H9 (cell line): ENCODE results near the gene MECP2. TPM values are rescaled to one million over a fixed set of nuclear protein-coding genes. Genes with fewer than 3 reads are reported as not detected.

Experiments
- DNase-seq: peaks from one replicate; pipeline ENCODE4 v3.0.0-alpha.2; 2017
- H2AFZ ChIP-seq: one replicate; pipeline ENCODE4 v1.6.1; 2013; ENCODE audit warnings: mild to moderate bottlenecking, low read length, control low read depth, moderate library complexity
- H2AK5ac ChIP-seq: 2 replicates; pipeline ENCODE4 v1.6.1; 2013; ENCODE audit warnings: low read length, control low read depth, mixed read lengths; ENCODE audit not compliant: insufficient read length
- H2BK120ac ChIP-seq: one replicate; pipeline ENCODE4 v1.6.1; 2013; ENCODE audit warnings: low read depth, mild to moderate bottlenecking, low read length, control low read depth, inconsistent platforms; ENCODE audit not compliant: poor library complexity, severe bottlenecking
- H2BK12ac ChIP-seq: 2 replicates; pipeline ENCODE4 v1.6.1; 2013; ENCODE audit warnings: low read length, control low read depth, mixed read lengths, low read depth; ENCODE audit not compliant: insufficient read length
- H2BK15ac ChIP-seq: 2 replicates; pipeline ENCODE4 v1.6.1; 2013; ENCODE audit warnings: low read depth, low read length, control low read depth
- H2BK20ac ChIP-seq: one replicate; pipeline ENCODE4 v1.6.1; 2013; ENCODE audit warnings: low read depth, mild to moderate bottlenecking, low read length, control low read depth, inconsistent platforms; ENCODE audit not compliant: poor library complexity, severe bottlenecking
- H2BK5ac ChIP-seq: 2 replicates; pipeline ENCODE4 v1.6.1; 2013; ENCODE audit warnings: low read length, control low read depth, mixed read lengths; ENCODE audit not compliant: insufficient read length
- H3K14ac ChIP-seq: 2 replicates; pipeline ENCODE4 v1.6.1; 2013; ENCODE audit warnings: low read length, control low read depth; ENCODE audit not compliant: insufficient read depth
- H3K18ac ChIP-seq: 2 replicates; pipeline ENCODE4 v1.6.1; 2013; ENCODE audit warnings: low read depth, mild to moderate bottlenecking, mixed read lengths, low read length, control low read depth; ENCODE audit not compliant: insufficient read length
- H3K23ac ChIP-seq: 2 replicates; pipeline ENCODE4 v1.6.1; 2013; ENCODE audit warnings: low read length, control low read depth, mixed read lengths, low read depth; ENCODE audit not compliant: insufficient read length
- H3K23me2 ChIP-seq: 2 replicates; pipeline ENCODE4 v1.6.1; 2013; ENCODE audit warnings: low read depth, mild to moderate bottlenecking, mixed read lengths, low read length, control low read depth; ENCODE audit not compliant: insufficient read length, poor library complexity, severe bottlenecking
- H3K27ac ChIP-seq: 2 replicates; pipeline ENCODE4 v1.5.1; 2013; ENCODE audit warnings: low read length, control low read depth, mixed read lengths, low read depth; ENCODE audit not compliant: insufficient read length
- H3K27me3 ChIP-seq: 2 replicates; pipeline ENCODE4 v1.6.1; 2013; ENCODE audit warnings: low read length, control low read depth, inconsistent platforms; ENCODE audit not compliant: insufficient read depth
- H3K4ac ChIP-seq: 2 replicates; pipeline ENCODE4 v1.6.1; 2013; ENCODE audit warnings: low read depth, mild to moderate bottlenecking, control low read depth, inconsistent platforms, low read length, moderate library complexity
- H3K4me1 ChIP-seq: 2 replicates; pipeline ENCODE4 v1.6.1; 2013; ENCODE audit warnings: low read length, control low read depth, inconsistent platforms; ENCODE audit not compliant: insufficient read depth
- H3K4me2 ChIP-seq: 2 replicates; pipeline ENCODE4 v1.6.1; 2013; ENCODE audit warnings: low read length, control low read depth, mixed read lengths; ENCODE audit not compliant: insufficient read length, insufficient read depth
- H3K56ac ChIP-seq: 2 replicates; pipeline ENCODE4 v1.6.1; 2013; ENCODE audit warnings: low read depth, mild to moderate bottlenecking, mixed read lengths, low read length, control low read depth; ENCODE audit not compliant: insufficient read length
- H3K79me1 ChIP-seq: 2 replicates; pipeline ENCODE4 v1.6.1; 2013; ENCODE audit warnings: low read depth, mild to moderate bottlenecking, moderate library complexity, low read length, control low read depth, inconsistent platforms; ENCODE audit not compliant: insufficient read depth, poor library complexity, severe bottlenecking
- H3K79me2 ChIP-seq: 2 replicates; pipeline ENCODE4 v1.6.1; 2013; ENCODE audit warnings: low read length, control low read depth, inconsistent platforms; ENCODE audit not compliant: insufficient read depth
- H3K9ac ChIP-seq: 2 replicates; pipeline ENCODE4 v1.6.1; 2013; ENCODE audit warnings: low read length, control low read depth, mixed read lengths; ENCODE audit not compliant: insufficient read length; ENCODE audit errors: extremely low read depth
- H3K9me3 ChIP-seq: one replicate; pipeline ENCODE4 v1.6.1; 2013; ENCODE audit warnings: low read depth, low read length, inconsistent platforms; ENCODE audit not compliant: control insufficient read depth
- H3T11ph ChIP-seq: one replicate; pipeline ENCODE4 v1.6.1; 2013; ENCODE audit warnings: mild to moderate bottlenecking, low read length, control low read depth, inconsistent platforms
- H4K20me1 ChIP-seq: one replicate; pipeline ENCODE4 v1.6.1; 2013; ENCODE audit not compliant: control insufficient read depth, insufficient read length, insufficient read depth
- H4K5ac ChIP-seq: 2 replicates; pipeline ENCODE4 v1.6.1; 2013; ENCODE audit warnings: low read depth, mild to moderate bottlenecking, mixed read lengths, low read length, control low read depth; ENCODE audit not compliant: insufficient read length
- H4K8ac ChIP-seq: replicated peaks from 2 replicates; pipeline ENCODE4 v1.6.1; 2013; ENCODE audit warnings: low read length, control low read depth, mixed read lengths, low read depth; ENCODE audit not compliant: insufficient read length
- H4K91ac ChIP-seq: 2 replicates; pipeline ENCODE4 v1.6.1; 2013; ENCODE audit warnings: low read depth, mild to moderate bottlenecking, moderate library complexity, mixed read lengths, low read length, control low read depth; ENCODE audit not compliant: insufficient read length
- H3K27ac Mint-ChIP-seq, 3 experiments: 2 replicates in 2 of 3; 3 replicates in 1 of 3; pipeline ENCODE4 v1.8.0; 2020 to 2021; ENCODE audit warnings: mixed read lengths in 3 of 3, mild to moderate bottlenecking in 1 of 3, moderate library complexity in 1 of 3
- H3K27me3 Mint-ChIP-seq: 2 replicates; pipeline ENCODE4 v1.8.0; 2021; ENCODE audit warnings: low read depth, mild to moderate bottlenecking, moderate library complexity, mixed read lengths
- H3K36me3 Mint-ChIP-seq, 3 experiments: 2 replicates in 2 of 3; 3 replicates in 1 of 3; pipeline ENCODE4 v1.8.0; 2020 to 2021; ENCODE audit warnings: low read depth in 3 of 3, mixed read lengths in 3 of 3; ENCODE audit not compliant: insufficient read depth in 1 of 3
- H3K4me1 Mint-ChIP-seq, 2 experiments: 2 replicates each; pipeline ENCODE4 v1.8.0; 2020; ENCODE audit warnings: mixed read lengths in 2 of 2
- H3K4me3 Mint-ChIP-seq, 2 experiments: 2 replicates in 1 of 2; 3 replicates in 1 of 2; pipeline ENCODE4 v1.8.0; 2020 to 2021; ENCODE audit warnings: mild to moderate bottlenecking in 2 of 2, mixed read lengths in 2 of 2, moderate library complexity in 1 of 2
- H3K9me3 Mint-ChIP-seq, 2 experiments: 2 replicates in 1 of 2; 3 replicates in 1 of 2; pipeline ENCODE4 v1.8.0; 2020; ENCODE audit warnings: mild to moderate bottlenecking in 2 of 2, mixed read lengths in 2 of 2, moderate library complexity in 1 of 2
- CTCF ChIP-seq: fragments of 200-600 bp; sonication (generic); conservative IDR thresholded peaks from 3 replicates; pipeline ENCODE4 v1.8.0; 2021; ENCODE audit warnings: antibody characterized with exemption, mild to moderate bottlenecking
- WGBS: extraction: QIAGEN DNeasy Blood & Tissue Kit; methylation state at CpG from one replicate; pipeline ENCODE4 v1.1.7; 2013; ENCODE audit warnings: missing lambda C conversion rate, low lambda C conversion rate, mixed read lengths; ENCODE audit not compliant: insufficient read length; ENCODE audit errors: extremely low coverage; 5-methylcytosine and 5-hydroxymethylcytosine counted together
- total RNA-seq: library from RNA; stranded (reverse); gene quantifications from 2 replicates; pipeline ENCODE4 v1.2.1, GENCODE V29; 2021

MECP2 gene
- total RNA-seq, 1 experiment from 2014 or later = 32.2 TPM

DNA sequence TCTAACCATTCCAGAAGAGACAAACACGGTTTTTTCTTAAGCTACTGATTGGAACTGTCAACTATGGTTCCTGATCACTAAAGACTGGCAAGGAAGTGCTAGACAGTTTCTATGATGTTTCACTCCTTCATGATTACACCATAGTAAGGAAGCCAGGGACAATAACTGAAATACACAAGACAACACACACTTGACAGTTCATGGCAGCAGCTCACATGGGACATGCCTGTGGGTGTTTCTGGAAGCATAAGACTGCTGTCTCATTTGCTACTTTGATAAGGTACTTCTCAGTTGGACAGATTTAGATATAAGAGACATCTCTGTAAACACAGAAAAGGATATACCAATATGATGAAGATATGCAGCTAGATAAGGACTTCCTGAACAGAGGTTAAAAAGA is 69.5 kb downstream of the MECP2 start:
- H4K5ac ChIP-seq = no peak overlapping the region
- no peak overlapping the region for H4K91ac ChIP-seq
- TF ChIP-seq CTCF = no peak
- H3K9me3 ChIP-seq = peaks cover 11% of the 10 kb centered on the region
- H3K4me2 ChIP-seq = no peak overlapping the region
- Mint-ChIP-seq H3K36me3 (peaks cover 33 to 53% (median 50%) of the 10 kb centered on the region in 3 experiments), H3K9me3 (peaks cover 74 to 87% of the 10 kb centered on the region in 2 experiments), H3K27me3 (peaks cover 5% of the 10 kb centered on the region; the same call in 1 of the 2 replicates), H3K4me3 (no peak overlapping the region), H3K27ac (no peak overlapping the region), H3K4me1 (peaks cover 8 to 15% of the 10 kb centered on the region in 2 experiments)
- no peak overlapping the region for H3T11ph ChIP-seq
- no peak overlapping the region for H3K18ac ChIP-seq
- no peak overlapping the region for H2BK20ac ChIP-seq
- no peak overlapping the region for H3K9ac ChIP-seq
- H2AFZ ChIP-seq = no peak overlapping the region
- H3K4ac ChIP-seq = no peak overlapping the region
- no peak overlapping the region for H3K14ac ChIP-seq
- no peak overlapping the region for H3K56ac ChIP-seq
- no peaks in the 10 kb centered on the region for H3K23me2 ChIP-seq
- DNase-seq = no peak
- no peaks in the 10 kb centered on the region for H3K79me1 ChIP-seq
- no CpG with 5 or more reads among the region's 1 CpG for WGBS
- H4K8ac ChIP-seq = no peak overlapping the region
- no peak overlapping the region for H2BK5ac ChIP-seq
- no peak overlapping the region for H2BK12ac ChIP-seq
- no peak overlapping the region for H2BK15ac ChIP-seq
- H3K23ac ChIP-seq = no peak overlapping the region
- H2AK5ac ChIP-seq = no peak overlapping the region
- peaks cover 2% of the 10 kb centered on the region; the same call in 1 of the 2 replicates for H3K4me1 ChIP-seq
- H3K27me3 ChIP-seq = no peaks in the 10 kb centered on the region
- no peak overlapping the region for H2BK120ac ChIP-seq
- H3K27ac ChIP-seq = no peak overlapping the region
- H4K20me1 ChIP-seq = peaks cover 3% of the 10 kb centered on the region
- no peaks in the 10 kb centered on the region for H3K79me2 ChIP-seq
